MCF 10A (cell line): ENCODE measurements around the gene FOXP1. TPM values are rescaled to one million over a fixed set of nuclear protein-coding genes. Genes with fewer than 3 reads are reported as not detected.
A peak's percentile ranks its signal among the peaks of the same experiment; 100 is the strongest.

Experiments
- BruUV-seq: library from RNA; stranded (reverse); fragments of 400-500 nt; replicated peaks from 2 replicates; lab custom pipeline; 2021; lab: Mats Ljungman, UMichigan
- CTCF ChIA-PET: fragments of 300-600 bp; sonication (Branson Sonifier 250); formaldehyde crosslinking; extraction: SDS; loops from one replicate; lab custom pipeline; 2021; ENCODE audit warnings: antibody characterized with exemption, inconsistent platforms; lab: Yijun Ruan, JAX
- POLR2A ChIA-PET: fragments of 300-600, 350-650 bp; sonication (Branson Sonifier 250); formaldehyde crosslinking; extraction: SDS; loops from one replicate; lab custom pipeline; 2020; ENCODE audit warnings: antibody characterized with exemption, inconsistent platforms; lab: Yijun Ruan, JAX
- DNase-seq: peaks from one replicate; pipeline ENCODE4 v3.0.0-alpha.2; 2018; ENCODE audit not compliant: unreplicated experiment
- H3K27ac Mint-ChIP-seq: one replicate; pipeline ENCODE4 v1.8.0; 2022; ENCODE audit warnings: mild to moderate bottlenecking, low read depth, mixed read lengths; ENCODE audit not compliant: unreplicated experiment
- H3K27me3 Mint-ChIP-seq: one replicate; pipeline ENCODE4 v1.8.0; 2022; ENCODE audit warnings: mixed read lengths; ENCODE audit not compliant: insufficient read depth, unreplicated experiment
- H3K36me3 Mint-ChIP-seq: one replicate; pipeline ENCODE4 v1.8.0; 2022; ENCODE audit warnings: mild to moderate bottlenecking, moderate library complexity, mixed read lengths; ENCODE audit not compliant: insufficient read depth, unreplicated experiment
- H3K4me1 Mint-ChIP-seq: one replicate; pipeline ENCODE4 v1.8.0; 2022; ENCODE audit warnings: mixed read lengths; ENCODE audit not compliant: insufficient read depth, unreplicated experiment
- H3K4me3 Mint-ChIP-seq: one replicate; pipeline ENCODE4 v1.8.0; 2022; ENCODE audit warnings: mild to moderate bottlenecking, moderate library complexity, mixed read lengths; ENCODE audit not compliant: unreplicated experiment
- H3K9me3 Mint-ChIP-seq: one replicate; pipeline ENCODE4 v1.8.0; 2022; ENCODE audit warnings: mixed read lengths; ENCODE audit not compliant: unreplicated experiment
- CTCF ChIP-seq: fragments of 200-600 bp; IDR thresholded peaks from one replicate; pipeline ENCODE4 v1.8.0; 2022; ENCODE audit warnings: antibody characterized with exemption, mild to moderate bottlenecking; ENCODE audit not compliant: unreplicated experiment
- intact Hi-C: fragments of 100-400 bp; cut with micrococcal nuclease; formaldehyde crosslinking; loops from 2 replicates; pipeline ENCODE4 v1.14.1; 2022
- total RNA-seq: library from RNA; stranded (reverse); gene quantifications from 2 replicates; pipeline ENCODE4 v1.2.3, GENCODE V29; 2022

FOXP1 gene
- total RNA-seq, 1 experiment from 2014 or later = 49.0 TPM

DNA sequence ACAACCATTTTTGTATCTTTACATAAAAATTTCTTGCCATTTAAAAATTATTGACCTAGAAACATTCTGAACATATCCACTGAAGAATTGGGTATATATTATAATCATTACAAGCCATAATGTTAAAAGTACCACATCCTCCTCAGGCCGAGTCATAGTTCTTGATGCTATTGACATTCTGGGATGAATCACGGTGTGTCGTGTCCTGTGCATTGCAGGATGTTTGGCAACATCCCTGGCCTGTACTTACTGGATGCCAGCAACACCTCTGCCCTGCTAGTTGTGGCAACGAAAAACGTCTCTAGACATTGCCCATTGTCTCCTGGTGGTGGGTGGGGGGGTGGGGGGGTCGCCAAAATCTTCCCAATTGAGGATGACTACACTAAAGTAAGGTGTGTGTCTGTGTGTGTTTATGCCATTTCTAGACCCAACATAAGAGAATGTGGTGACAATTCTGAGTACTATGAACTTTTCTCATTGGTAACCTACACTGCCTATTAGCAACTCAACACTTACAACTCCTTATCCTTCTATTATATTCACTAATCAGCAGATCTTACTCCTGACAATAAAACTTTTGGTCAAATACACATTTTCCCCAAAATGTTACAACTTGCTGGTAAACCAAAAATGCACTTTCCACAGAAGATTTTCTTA is 471.6 kb downstream of the FOXP1 start:
- DNase-seq = peak; percentile 91
- peaks cover 6% of the 10 kb centered on the region for H3K36me3 Mint-ChIP-seq
- no peak for TF ChIP-seq CTCF
- peaks cover 13% of the 10 kb centered on the region for H3K4me1 Mint-ChIP-seq
- intact Hi-C loops = loop anchor here (1.0 to 2.0 kb wide), 2 partner anchors 18 to 41 kb away; no protein-coding TSS in a partner anchor
- H3K27me3 Mint-ChIP-seq = no peaks in the 10 kb centered on the region
- BruUV-seq = TSS peak; percentile 46
- H3K4me3 Mint-ChIP-seq = no peak overlapping the region
- POLR2A ChIA-PET = no interaction called here
- no peaks in the 10 kb centered on the region for H3K9me3 Mint-ChIP-seq
- CTCF ChIA-PET = no interaction called here
- H3K27ac Mint-ChIP-seq = peak overlapping the region; percentile 84

DNA sequence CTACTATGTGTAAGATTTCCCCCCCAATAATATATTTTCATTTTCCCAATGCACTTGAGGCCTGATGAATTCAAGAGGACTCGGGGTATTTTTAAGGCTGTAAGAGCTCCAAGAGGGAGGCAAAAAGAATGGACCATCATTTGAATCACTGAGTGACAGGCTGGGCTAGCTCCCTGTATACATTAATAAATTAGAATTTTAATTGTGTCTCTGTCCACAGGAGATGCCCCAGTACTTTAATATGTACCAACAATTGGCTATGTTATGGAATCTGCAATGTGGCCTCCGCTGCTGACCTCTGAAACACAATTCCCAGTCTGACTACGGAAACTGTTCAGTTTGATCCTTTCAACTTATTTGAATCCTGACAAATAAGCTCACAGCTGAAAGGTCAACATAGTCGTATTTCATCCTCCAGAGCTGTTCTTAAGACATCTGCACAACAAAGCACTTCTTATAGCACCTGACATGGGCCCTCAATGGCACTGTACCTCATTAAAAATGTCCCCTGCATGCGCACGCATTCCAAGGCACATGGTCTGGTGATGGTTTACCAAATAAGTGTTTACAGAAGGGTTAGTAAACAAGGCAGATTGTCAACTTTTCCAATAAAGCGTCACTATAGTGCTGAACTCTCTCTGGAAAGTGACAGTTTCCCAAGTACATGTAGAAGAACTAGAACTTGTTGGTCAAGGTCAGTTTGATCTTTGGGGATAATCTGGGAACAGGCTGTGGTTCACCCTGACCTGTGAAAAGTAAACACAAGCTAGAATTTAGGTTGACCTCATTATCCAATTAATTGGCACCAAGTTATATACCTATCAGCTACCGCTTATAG is 472.9 kb downstream of the FOXP1 start:
- POLR2A ChIA-PET = interaction anchor here (0.6 to 2.0 kb wide), 2 partner anchors 9 to 53 kb away, joined by 3 to 6 read pairs; no protein-coding TSS in a partner anchor
- no peak for TF ChIP-seq CTCF

DNA sequence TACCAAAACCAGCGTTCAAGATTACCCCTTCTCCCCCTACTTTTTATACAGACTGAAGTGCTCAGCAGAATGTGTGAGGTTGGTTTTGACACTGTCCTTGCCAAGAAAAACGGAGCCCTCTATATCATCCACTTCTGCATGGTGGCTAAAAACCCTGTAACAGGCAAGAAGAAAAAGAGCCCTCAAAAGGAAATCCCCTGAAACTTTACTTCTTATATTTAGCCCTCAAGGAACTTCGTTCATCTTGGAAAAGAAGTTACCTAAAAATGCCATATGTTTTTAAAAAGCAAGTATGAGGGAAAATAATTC is 473.6 kb downstream of the FOXP1 start:
- H3K4me3 Mint-ChIP-seq = no peak overlapping the region
- no peaks in the 10 kb centered on the region for H3K9me3 Mint-ChIP-seq
- DNase-seq = no peak
- TF ChIP-seq CTCF = no peak
- H3K27ac Mint-ChIP-seq = peak overlapping the region; percentile 67
- peaks cover 13% of the 10 kb centered on the region for H3K4me1 Mint-ChIP-seq
- ChIA-PET CTCF (interaction anchor here (0.6 to 1.0 kb wide), 3 partner anchors 11 to 475 kb away, joined by 3 to 4 read pairs (median 3); no protein-coding TSS in a partner anchor), POLR2A (interaction anchor here (0.6 to 2.0 kb wide), 4 partner anchors 9 to 386 kb away, joined by 3 to 6 read pairs (median 3); no protein-coding TSS in a partner anchor)
- H3K27me3 Mint-ChIP-seq = no peaks in the 10 kb centered on the region
- BruUV-seq = TSS peak; percentile 78
- intact Hi-C loops = loop anchor here (2.0 kb wide), 1 partner anchor 39 kb away; no protein-coding TSS in a partner anchor
- peaks cover 6% of the 10 kb centered on the region for H3K36me3 Mint-ChIP-seq

More for the DNA sequence above, 472.9 kb downstream of the FOXP1 start:
- peaks cover 6% of the 10 kb centered on the region for H3K36me3 Mint-ChIP-seq
- intact Hi-C loops = loop anchor here (1.0 to 2.0 kb wide), 2 partner anchors 20 to 40 kb away; no protein-coding TSS in a partner anchor
- H3K4me3 Mint-ChIP-seq = no peak overlapping the region
- no peaks in the 10 kb centered on the region for H3K9me3 Mint-ChIP-seq
- peaks cover 13% of the 10 kb centered on the region for H3K4me1 Mint-ChIP-seq
- DNase-seq = no peak
- no TSS peak for BruUV-seq
- H3K27ac Mint-ChIP-seq = peak overlapping the region; percentile 67
- CTCF ChIA-PET = interaction anchor here (0.5 to 1.0 kb wide), 5 partner anchors 12 to 475 kb away, joined by 3 to 4 read pairs (median 3); no protein-coding TSS in a partner anchor
- H3K27me3 Mint-ChIP-seq = no peaks in the 10 kb centered on the region
